GM19324 (cell line): ENCODE data around the gene PHLDB1.
"Not testable (repeated sequence)": the region's sequence is repeated elsewhere in the genome, so short reads cannot be mapped to it uniquely, and the experiment has no call there.

ENCODE experiments used
- ATAC-seq: cut with Tn5 transposase; IDR thresholded peaks from one replicate; pipeline ENCODE4 v1.9.1; 2021; ENCODE audit warnings: mild to moderate bottlenecking, moderate library complexity; ENCODE audit not compliant: unreplicated experiment, low FRiP score

Gene PHLDB1

GRCh38 chr11:118605116-118605867 lies 2.1 kb upstream of the PHLDB1 start:
- no peak for ATAC-seq

DNA sequence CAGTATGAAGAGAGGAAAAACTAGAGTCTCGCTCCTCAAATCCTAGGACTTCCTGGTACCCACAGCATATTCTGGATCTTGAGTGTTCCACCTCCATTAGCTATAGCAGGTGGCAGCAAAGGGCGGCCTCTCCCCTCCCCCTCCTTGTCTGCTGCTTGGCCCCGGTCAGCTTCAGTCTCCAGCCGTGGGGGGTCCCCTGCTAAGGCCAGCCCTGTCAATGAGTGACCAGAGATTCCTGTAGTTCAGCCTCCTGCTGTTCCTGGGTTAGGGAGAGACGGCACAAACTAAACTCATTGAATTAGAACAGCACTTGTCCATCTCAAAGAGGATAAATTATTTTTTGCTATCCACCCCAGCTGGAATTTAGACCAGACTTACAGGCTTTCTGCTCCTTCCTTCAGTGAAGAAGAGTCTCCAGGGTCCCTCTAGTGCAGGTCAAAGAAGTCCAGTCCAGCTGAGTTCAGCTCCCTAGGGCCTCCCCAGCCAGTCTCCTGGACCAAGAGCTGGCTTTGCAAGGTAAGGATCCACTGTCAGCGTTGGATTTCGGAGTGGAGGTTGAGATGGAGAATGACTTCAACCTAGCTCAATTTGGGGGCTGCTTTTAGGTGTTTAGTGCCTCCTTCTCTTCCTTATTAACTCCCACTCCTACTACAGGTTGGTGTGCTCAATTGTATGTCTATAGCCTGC lies 1.1 kb upstream of the PHLDB1 start:
- ATAC-seq: no peak

DNA sequence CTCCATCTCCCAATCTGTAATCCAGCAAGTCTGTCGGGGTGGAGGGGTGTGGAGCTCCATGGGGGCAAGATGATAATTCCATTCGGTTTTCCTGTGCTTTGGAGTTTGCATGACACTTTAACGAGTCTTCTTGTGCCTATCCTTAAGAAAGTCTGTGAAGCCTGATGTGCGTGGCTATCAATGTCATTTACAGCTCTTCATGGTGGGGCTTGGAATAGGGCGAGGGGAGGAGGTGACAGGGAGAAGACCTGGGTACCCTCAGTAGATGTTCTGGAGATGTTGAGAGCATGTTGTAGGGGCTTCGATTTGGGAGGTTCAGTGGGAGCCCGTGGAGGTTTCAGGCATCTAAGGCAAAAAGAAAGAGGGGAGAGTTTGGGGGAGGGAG lies 579 bp upstream of the PHLDB1 start:
- ATAC-seq: no peak

- no peak for ATAC-seq
Measured at GRCh38 chr11:118608360-118609227, 1.2 kb downstream of the PHLDB1 start.

DNA sequence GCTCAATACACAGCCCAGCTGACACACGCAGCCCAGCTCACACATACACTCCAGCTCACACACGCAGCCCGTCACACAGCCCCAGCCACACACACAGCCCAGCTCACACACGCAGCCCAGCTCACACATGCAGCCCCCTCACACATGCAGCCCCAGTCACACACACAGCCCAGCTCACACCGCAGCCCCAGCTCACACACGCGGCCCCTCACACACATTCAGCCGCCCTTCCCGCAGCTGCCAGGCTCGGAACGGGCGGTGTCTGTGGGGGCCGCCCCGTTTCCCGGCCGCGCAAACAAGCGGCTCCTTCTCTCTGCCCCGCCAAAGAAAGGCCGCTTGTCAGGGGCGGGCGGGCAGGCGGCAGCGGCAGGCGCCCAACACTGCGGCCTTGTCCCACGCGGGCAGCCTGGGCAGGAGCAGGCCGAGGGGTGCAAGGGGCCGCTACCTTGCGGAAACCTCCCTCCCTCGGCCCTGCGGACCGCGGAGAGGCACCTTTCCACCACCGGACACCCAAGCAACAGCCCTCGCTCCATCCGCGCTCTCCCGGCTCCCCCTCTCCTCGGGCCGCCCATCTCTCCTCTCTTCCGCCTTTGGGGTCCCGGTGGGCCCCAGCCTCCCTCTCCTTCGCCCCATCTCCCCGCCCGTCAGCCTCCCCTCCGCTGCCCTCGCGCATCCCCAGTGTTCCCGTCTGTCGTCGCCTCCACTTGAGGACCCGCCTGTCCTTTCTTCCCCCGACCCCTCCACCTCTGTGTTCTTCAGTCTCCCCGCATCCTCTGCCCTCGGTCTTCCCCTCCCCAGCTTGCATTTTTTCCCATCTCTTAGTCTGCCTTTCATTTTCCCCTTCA lies 2.2 kb downstream of the PHLDB1 start:
- no peak for ATAC-seq

- no peak for ATAC-seq
Measured at GRCh38 chr11:118610225-118610772, 2.9 kb downstream of the PHLDB1 start.

- ATAC-seq: no peak
Measured at GRCh38 chr11:118610773-118611432, 3.5 kb downstream of the PHLDB1 start.

- ATAC-seq: not testable (repeated sequence)
Measured at GRCh38 chr11:118611433-118611795, 4.0 kb downstream of the PHLDB1 start.

DNA sequence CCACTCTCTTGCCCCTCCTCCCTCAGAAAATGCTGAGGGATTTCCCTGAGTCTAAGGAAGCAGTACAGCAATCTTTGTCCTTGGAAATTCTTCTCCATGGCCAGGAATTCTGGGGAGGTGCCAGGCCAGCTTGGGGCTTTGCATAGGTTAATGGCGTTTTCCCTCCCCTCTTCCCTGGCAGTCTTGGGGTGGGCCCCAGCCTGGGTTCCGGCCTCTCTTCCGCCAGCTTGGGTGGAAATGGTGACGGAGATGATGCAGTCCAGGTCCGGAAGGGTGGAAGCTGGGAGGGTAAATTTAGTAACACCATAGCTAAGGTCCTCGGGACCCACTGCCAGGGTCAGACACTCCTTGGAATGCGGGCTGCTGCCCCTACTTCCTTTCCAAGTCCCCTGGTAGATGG lies 5.0 kb downstream of the PHLDB1 start:
- ATAC-seq: no peak

DNA sequence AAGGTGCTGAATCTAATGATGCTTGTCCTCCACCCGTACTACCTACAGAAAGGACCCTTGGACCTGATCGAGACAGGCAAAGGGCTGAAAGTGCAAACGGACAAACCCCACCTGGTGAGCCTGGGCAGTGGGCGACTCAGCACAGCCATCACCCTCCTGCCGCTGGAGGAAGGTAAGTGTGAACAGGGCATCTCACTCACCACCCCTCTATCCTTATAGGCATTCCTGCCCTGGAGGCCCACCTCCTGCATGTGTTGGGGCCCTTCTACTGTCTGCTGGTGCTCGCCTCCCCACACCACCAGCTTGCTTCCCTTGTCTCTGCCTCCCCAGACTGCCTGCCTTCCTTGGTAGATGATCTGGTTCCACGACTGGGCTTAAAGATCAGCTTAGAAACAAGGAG lies 7.1 kb downstream of the PHLDB1 start:
- no peak for ATAC-seq

DNA sequence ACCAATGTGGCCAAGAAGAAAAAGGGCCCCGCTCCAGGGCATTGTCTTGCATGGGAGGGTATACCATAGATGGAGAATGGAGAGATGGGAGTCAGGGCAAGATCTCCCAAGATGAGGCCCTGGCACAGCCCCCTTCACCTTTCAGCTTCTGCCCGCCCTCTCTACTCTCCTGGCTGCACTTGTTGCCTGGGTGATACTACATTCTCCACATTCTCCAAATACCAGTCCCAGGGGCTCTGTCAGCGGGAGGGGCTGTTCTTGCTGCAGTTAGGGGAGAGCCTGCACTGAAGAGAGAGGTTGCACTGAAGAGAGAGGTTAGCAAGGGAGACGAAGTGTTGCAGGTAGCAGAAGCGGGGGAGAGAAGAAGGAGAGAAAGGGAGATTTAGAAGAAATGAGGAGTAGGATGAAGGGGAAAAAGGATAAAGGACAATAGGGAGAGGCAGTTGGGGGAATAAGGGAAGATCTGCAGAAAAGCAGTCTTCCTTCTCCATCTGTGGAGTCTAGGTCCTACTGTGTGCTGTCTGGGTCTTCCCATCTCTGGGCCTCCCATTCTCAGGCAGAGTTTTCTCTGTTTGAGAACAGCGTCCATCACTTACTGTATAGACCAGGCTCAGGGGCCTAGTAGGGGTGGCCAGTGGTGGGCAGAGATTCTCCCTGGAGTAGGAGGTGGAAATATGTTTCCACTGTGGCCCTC lies 8.0 kb downstream of the PHLDB1 start:
- no peak for ATAC-seq

GRCh38 chr11:118615976-118616371 lies 8.6 kb downstream of the PHLDB1 start:
- ATAC-seq: no peak

DNA sequence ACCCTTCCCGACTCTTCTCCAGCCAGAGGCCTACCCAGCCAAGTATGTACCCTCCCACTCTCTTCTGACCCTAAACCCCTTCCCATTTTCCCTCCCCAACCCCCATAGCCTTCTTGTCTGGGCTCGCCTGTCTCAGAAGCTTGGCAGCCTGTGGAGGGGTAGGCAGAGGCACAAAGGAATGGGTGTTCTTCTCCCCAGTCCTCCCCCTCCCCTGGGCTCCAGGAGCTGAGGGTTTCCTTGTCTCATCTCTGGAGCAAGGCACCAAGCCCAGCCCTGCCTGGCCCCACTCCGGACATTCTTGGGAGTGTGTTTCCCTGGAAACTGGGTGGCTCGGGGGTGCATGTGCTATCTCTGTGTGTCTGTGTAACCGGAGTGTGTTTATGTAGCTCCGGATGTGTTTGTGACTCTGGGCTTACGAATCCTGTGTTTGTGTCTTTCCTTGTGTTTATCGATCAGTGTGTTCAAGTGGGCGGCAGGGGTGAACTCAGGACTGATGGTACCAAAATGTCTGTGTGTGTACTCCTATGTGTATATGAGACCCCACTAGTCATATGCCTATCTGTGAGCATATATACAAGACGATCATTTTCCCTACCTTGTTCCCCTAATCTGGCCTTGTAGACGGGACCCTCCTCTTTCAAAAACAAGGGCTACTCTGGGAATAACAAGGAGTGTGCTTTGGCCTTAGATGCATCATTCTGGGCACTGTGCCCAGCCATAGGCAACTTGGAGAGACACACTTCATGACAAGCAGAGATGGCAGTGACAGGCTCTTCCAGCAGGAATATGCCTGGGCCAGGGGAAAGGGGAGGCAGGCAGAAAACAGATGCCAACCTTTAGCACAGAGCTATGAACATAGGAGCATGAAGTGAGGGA lies 10.9 kb downstream of the PHLDB1 start:
- no peak for ATAC-seq

DNA sequence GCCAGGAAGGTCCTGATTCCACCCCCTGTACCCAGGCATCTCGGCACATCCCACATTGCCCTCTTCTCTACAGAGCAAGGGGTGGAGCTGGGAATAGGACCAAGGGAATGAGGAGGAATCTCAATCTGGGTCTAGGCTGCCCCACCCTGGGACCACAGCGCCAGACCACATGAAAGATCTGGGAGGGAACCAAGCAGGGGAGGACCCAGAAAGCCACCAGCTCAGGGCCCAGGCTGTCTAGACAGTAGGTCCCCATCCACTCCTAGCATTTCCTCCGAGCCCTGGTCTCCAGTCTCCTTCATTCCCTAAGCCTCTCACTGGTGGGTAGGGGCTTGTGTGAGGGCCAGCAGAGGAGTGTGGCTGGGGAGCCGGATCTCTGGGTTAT lies 11.6 kb downstream of the PHLDB1 start:
- no peak for ATAC-seq

DNA sequence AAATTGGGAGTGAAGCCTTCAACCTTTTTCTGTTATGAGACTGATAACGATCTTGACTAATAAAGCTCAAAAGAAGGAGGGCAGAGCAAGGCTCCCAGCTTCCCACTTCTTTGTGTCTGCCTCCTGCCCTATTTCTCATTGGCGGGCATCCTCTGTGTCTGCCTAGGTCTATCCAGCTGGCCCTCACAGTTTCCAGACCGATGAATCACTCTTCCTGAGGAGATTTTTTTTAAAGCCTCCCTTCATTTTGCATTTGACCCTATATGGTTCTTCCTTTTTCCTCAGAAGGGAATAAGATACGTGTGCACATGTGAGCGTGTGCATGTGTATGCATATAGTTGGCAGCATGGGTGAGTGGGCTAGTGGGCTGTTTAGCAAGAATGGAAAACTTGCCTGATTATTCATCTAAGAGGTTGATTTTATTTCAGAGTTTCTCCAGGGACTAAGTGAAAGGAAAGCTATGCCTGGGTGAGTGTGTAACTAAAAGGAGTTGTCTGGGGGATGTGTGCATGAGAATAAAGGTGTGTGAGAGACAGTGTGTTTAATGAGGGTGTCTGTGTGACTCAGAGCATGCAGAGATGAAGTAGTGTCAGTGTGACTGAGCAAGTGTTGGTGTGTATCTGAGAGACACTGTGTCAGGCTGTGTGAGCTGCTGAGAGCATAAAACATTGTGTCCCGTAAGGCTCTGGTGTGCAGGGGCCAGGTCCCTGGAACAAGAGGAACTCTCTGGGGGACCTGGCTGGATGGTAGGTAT lies 12.2 kb downstream of the PHLDB1 start:
- ATAC-seq: no peak

DNA sequence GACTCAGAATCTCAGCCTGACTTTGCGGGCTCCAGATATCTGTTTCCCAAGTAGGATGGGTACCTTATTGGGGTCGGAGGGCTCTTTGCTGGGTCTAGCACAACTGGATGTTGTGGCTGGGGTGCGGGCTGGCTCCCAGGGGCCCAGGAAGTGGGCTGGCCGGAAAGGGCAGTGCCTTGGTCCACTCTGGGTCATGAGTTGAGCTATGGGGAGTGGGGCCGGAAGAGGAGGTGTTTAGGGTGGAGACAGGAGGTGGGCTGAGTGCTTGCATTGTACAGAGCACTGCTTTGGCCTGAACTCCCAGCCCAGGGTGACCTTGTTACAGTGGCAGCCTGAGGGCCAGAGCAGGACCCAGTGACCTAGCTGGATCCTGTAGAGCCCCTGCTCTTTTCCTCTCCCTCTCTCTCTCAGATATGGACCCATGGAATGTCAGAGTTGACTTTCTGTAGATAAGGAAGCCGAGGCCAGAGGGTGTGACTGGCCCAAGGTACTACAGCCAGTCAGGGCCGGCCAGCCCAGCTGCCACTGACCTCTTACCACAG lies 13.2 kb downstream of the PHLDB1 start:
- ATAC-seq: no peak
